HG02870 (cell line): ENCODE data around the gene FAT1.

Experiments used
- ATAC-seq: cut with Tn5 transposase; IDR thresholded peaks from one replicate; pipeline ENCODE4 v1.9.1; 2021; ENCODE audit warnings: mild to moderate bottlenecking, moderate library complexity; ENCODE audit not compliant: unreplicated experiment

FAT1 gene

DNA sequence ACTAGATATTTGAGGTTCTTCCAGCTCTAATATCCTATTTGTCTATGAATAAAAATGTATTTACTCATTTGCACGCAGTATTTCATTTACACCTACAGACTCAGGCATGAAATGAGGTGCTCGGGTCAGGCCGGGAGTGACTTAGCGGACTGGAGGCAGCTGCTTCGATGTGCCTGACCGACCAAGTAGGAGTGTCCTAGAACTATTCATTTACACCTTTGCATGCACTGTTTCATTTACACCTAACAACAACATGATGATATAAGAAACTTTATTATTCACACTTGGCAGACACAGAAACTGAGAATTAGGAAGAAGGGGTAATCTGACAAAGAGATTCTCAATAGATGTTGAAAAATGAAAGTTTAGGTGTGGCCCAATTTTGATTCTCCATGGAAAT, 28.7 kb upstream of the FAT1 start:
- ATAC-seq: no peak

DNA sequence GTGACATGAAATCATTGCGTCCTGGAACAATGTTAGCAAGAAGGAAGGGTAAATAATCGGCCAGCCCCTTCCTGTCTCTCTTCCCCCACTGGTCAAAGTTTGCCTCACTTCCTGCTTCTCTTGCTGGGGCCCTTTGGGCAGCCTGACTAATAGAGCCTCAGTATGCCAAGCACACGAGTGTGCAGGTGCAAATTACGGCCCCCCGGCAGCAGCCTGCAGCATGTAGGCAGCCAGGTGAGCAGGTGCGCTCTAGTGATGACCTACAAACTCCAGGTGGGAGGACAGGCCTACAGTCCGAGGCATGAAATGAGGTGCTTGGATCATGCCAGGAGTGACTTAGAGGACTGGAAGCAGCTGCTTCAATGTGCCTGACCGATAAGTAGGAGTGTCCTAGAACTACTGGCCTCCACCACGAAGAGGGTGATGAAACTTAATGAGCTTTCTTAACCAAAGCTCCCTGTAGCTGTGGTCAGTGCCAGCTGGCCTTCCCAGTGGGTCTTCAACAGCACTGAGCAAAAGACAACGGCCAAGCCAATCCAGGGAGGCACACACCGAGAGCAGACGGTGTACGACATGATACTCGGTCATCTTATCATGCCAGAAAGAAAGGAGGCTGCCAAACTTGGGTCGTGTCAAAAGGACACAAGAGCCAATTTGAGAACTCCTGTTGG, 26.1 kb upstream of the FAT1 start:
- ATAC-seq: no peak

- no peak for ATAC-seq
Observed at GRCh38 chr4:186746581-186746980, 22.9 kb upstream of the FAT1 start.

DNA sequence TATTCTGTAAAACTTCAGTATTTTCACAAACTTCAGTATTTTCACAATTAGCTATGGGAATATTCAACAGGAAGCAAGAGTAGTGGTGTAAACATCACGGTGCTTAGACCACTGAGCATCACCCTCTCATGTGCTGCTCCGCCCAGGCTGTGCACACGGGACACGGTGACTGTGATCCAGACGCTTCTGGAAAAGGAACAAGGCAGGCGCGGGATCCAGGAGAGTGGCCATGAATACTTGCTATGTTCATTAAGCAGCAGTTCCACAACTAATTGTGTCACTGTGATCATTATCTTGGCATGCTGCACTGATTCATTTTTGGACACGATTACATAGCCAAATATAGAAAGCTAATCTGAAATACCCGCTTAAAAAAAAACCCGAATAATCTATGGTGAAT, 19.6 kb upstream of the FAT1 start:
- no peak for ATAC-seq

DNA sequence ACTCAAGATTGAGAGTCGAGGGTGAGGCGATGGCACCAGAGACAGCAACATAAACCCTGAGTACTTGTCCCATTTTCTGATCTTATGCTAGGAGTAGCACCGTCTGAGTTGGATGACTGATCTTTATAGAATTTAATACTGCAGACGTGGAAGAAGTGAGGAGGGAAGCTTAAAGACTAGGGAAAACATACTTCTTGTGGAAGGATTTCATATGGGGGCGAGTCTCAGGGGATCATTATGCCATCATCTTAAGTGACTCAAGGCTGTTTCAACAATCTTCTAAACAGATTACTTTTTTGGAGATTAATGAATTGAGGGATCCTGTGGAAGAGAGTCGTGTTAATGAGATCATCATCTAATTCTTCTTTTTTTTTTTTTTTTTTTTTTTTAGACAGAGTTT, 17.2 kb upstream of the FAT1 start:
- no peak for ATAC-seq

DNA sequence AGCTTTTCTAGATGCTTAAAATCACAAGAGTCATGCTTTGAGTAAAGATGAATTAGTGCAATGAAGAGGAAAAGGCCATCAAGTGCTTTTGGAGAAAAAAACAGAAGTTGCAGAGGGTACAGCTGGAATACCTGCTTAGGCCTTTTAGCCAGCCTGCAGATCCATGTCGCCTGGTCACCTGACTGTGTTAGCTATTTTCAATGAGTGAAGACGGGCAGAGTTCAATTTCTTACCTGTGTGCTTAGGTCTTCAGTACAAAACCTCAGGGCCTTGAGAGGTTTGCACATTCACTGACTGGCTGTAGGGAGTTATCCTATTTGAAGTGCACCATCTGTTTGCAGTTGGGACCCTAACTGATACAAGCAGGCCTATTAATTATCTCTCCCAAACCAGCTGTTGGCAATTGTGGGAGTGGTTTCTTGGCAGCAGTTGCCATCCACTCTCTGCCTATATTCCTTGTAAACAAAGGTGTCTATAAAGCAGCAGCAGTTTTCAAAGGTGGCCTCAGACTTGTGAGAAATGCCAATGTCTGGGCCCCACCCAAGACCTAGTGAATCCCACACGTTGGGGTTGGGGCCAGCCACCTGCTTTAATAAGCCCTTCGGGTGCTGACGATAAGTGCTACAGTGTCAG, 16.3 kb upstream of the FAT1 start:
- no peak for ATAC-seq

- ATAC-seq: no peak
Observed at GRCh38 chr4:186739317-186739716, 15.7 kb upstream of the FAT1 start.

DNA sequence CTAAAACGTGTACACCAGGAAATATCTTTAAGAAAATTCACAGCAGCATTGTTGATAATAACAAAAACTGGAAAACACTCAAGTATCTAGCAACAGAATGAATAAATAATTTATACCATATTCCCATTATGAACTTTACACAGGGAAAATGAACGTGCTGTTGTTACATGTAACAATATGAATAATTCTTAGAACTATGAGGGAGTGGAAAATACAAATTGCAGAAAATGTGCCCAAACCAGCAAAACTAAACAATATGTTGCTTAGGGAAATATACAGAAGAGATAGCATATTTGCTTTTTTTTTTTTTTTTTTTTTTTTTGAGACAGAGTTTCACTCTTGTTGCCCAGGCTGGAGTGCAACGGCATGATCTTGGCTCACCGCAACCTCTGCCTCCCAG, 14.8 kb upstream of the FAT1 start:
- ATAC-seq: no peak

DNA sequence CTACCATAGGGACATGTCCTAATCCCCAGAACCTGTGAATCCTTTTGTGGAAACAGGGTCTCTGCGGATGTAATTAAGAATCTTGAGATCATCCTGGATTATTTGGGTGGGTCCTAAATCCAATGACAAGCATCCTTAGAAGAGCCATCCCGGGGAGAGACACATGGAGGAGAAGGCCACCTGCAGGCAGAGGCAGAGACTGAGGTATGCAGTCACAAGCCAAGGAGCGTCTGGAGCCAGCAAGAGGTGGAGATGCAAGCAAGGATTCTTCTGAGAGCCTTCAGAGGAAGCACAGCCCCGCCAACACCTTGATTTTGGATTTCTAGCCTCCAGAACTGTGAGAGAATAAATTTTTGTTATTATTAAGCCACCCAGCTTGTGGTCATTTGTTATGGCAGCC, 13.8 kb upstream of the FAT1 start:
- no peak for ATAC-seq

GRCh38 chr4:186736466-186736865, 12.8 kb upstream of the FAT1 start:
- no peak for ATAC-seq

- no peak for ATAC-seq
Observed at GRCh38 chr4:186734251-186734650, 10.6 kb upstream of the FAT1 start.

- no peak for ATAC-seq
Observed at GRCh38 chr4:186733778-186734177, 10.1 kb upstream of the FAT1 start.

GRCh38 chr4:186730621-186731020, 7.0 kb upstream of the FAT1 start:
- ATAC-seq: no peak

- ATAC-seq: no peak
Observed at GRCh38 chr4:186729856-186730255, 6.2 kb upstream of the FAT1 start.

GRCh38 chr4:186728631-186729271, 5.1 kb upstream of the FAT1 start:
- ATAC-seq: no peak

DNA sequence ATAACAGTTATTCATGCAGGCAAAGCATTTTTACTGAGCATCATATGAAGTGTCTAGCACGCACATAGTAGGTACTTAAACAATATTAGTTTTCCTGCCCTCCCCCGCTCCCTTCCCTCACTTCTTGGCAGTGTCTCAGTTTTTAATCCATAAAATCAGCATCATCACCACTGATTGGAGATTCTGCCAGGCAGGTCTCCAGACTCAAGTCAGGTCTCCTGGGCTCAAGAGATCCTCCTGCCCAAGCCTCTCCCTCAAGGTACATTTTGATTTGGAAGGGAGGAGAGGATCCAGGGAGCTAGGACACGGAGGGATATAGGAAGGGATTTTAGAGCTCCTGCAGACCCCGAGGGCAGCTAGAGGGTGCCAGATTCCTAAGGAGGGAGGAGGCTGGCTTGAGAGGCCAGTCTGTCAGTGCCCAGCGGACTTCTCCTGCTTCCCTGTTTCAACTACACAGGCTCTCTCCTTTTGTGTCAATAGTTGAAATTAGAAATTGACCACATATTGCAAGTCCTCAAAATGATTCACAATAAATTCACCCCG, 4.4 kb upstream of the FAT1 start:
- ATAC-seq: no peak

GRCh38 chr4:186727169-186727976, 3.7 kb upstream of the FAT1 start:
- no peak for ATAC-seq

- no peak for ATAC-seq
Observed at GRCh38 chr4:186726426-186727168, 2.9 kb upstream of the FAT1 start.

DNA sequence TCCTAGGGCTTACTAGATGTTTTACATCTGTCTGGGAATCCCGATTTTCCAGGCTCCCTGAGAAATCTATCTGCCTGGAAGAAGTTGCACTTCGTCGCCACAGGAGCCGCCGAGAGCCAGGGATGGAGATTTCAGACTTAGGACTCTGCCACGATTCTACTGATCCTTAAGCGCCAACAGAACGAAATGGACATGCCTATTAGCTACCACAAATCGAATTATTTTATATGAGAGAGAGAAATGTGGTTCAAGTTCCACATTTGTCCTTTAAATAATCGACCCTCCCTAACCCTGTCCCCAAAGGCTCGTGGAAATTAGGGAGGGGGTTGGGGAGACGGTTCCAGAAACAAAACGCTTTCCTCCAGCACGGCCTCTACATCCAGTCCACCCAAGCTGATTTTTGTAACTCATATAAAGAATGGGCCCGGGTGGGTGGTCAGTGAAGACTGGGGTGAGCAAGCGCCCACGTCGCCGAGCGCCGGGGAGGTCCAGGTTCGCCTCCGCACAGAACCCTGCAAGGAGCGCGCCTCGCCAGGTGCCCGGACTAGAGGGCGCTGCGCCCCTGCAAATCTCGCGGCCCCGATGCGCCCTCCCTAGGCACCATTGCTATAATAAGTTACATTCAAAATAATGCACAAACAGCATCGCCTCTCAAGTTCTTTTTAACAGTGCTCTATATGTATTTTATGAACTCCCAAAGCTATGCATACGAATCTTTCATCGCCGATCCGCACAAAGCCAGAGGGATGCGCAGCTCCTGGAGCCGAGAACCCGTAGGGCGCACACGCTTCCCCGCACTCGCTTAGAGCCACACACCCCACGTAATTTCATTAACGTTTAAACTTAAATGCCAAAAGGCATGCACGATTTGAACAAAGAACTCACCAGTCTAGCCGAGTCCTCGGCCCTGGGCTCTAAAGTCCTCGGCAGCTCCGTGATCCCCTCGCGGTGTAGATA, 2.1 kb upstream of the FAT1 start:
- ATAC-seq: no peak
